Measurements from ENCODE around the gene HAX1.
"Not testable (repeated sequence)": the region's sequence is repeated elsewhere in the genome, so short reads cannot be mapped to it uniquely, and the experiment has no call there.

DNA sequence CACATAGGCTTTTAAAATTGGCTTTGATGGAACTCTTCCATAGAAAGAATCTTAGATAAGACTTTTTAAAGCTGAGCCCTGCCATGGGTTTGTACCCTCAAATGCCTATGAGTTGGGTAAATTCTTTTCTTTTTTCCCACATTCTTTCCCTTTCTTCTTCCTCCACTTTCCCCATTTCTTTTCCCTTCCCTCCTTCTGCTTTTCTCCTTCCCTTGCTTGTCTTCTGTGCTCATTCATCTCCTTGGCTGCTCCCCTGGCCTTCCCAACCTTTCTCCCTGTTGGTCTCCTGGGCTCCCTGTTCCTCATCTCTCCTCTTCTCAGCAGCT lies 49.1 kb downstream of the HAX1 start:
- TF ChIP-seq EZH2phosphoT487 (conservative IDR thresholded peaks at IDR 0.05; ENCODE audit: low read length) = not testable (repeated sequence)
- TF ChIP-seq, protein P1, sequence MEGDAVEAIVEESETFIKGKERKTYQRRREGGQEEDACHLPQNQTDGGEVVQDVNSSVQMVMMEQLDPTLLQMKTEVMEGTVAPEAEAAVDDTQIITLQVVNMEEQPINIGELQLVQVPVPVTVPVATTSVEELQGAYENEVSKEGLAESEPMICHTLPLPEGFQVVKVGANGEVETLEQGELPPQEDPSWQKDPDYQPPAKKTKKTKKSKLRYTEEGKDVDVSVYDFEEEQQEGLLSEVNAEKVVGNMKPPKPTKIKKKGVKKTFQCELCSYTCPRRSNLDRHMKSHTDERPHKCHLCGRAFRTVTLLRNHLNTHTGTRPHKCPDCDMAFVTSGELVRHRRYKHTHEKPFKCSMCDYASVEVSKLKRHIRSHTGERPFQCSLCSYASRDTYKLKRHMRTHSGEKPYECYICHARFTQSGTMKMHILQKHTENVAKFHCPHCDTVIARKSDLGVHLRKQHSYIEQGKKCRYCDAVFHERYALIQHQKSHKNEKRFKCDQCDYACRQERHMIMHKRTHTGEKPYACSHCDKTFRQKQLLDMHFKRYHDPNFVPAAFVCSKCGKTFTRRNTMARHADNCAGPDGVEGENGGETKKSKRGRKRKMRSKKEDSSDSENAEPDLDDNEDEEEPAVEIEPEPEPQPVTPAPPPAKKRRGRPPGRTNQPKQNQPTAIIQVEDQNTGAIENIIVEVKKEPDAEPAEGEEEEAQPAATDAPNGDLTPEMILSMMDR (IDR thresholded peaks at IDR 0.05; ENCODE audit: insufficient read depth, low read length, poor library complexity, severe bottlenecking) = not testable (repeated sequence)
